ACC112 (cell line): ENCODE measurements around the gene CAMTA1.

Experiments used
- H2AFZ ChIP-seq: fragments of 200-600 bp; sonication (generic); one replicate; pipeline ENCODE4 v1.6.0; 2017; ENCODE audit warnings: antibody characterized with exemption, low read length; ENCODE audit not compliant: unreplicated experiment
- H3K27ac ChIP-seq: fragments of 200-600 bp; sonication (generic); 2 replicates; pipeline ENCODE4 v1.5.1; 2014; ENCODE audit warnings: low read depth, mild to moderate bottlenecking, antibody characterized with exemption, low read length, moderate library complexity
- H3K27me3 ChIP-seq: fragments of 200-600 bp; sonication (generic); 2 replicates; pipeline ENCODE4 v1.6.1; 2014; ENCODE audit warnings: mild to moderate bottlenecking, antibody characterized with exemption, low read length, moderate library complexity, mixed read lengths; ENCODE audit not compliant: insufficient read depth
- H3K36me3 ChIP-seq: fragments of 200-600 bp; sonication (generic); 2 replicates; pipeline ENCODE4 v1.6.1; 2016; ENCODE audit warnings: mild to moderate bottlenecking, antibody characterized with exemption, low read length, moderate library complexity, mixed read lengths; ENCODE audit not compliant: insufficient read depth
- H3K4me1 ChIP-seq: fragments of 200-600 bp; sonication (generic); one replicate; pipeline ENCODE4 v1.6.1; 2016; ENCODE audit warnings: low read length, mixed read lengths; ENCODE audit not compliant: insufficient read depth, unreplicated experiment, control insufficient read depth
- H3K4me3 ChIP-seq: fragments of 200-600 bp; sonication (generic); 2 replicates; pipeline ENCODE4 v1.5.1; 2014; ENCODE audit warnings: mild to moderate bottlenecking, low read depth, low read length
- H3K79me2 ChIP-seq: fragments of 200-600 bp; sonication (generic); one replicate; pipeline ENCODE4 v1.6.0; 2016; ENCODE audit warnings: low read length; ENCODE audit not compliant: control insufficient read depth, unreplicated experiment, insufficient read depth

The CAMTA1 gene

DNA sequence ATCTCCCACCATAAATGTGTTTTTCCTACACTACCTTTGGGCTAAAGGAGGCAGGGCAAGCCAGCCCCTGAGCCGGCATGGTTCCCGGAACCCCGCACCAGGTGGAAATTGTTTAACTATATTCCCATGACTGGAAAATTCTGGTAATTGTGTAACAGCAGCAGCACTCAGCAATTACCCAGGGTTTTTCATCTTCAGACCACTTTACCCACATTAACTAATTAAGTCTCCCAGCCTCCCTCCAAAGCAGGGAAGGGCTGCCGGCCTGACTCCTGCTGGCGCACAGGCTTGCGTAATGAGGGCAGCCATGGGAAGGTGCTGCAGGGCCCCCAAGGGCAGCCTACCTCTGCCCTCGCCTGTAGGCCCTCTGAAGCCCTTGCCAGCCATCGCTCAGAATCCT, 845.1 kb downstream of the CAMTA1 start:
- Histone ChIP-seq H3K27me3 (peaks cover 86% of the 10 kb centered on the region), H3K27ac (no peak overlapping the region), H3K4me3 (no peak overlapping the region), H3K36me3 (no peaks in the 10 kb centered on the region), H3K79me2 (no peaks in the 10 kb centered on the region), H3K4me1 (no peaks in the 10 kb centered on the region), H2AFZ (no peak overlapping the region)

DNA sequence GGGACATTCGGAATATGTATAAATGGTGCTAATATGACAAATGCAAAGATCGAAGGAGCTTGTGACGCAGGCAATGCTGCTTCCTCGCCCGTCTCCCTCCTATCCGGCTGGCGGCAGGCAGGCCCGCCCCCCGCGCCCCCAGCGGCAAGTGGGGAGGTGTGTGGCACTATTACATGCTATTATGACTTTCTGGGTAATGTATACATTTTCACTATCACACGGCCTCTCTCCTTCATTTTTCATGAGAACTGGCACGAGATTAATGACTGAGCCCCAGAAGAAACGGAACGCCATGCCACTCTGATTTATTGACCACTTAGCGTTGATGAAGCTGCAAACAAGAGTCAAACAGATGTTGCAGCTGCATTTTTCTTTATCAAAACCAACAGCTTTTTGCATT, 846.9 kb downstream of the CAMTA1 start:
- no peak overlapping the region for H2AFZ ChIP-seq
- H3K36me3 ChIP-seq: no peaks in the 10 kb centered on the region
- H3K27ac ChIP-seq: no peak overlapping the region
- H3K4me3 ChIP-seq: no peak overlapping the region
- H3K4me1 ChIP-seq: no peaks in the 10 kb centered on the region
- no peaks in the 10 kb centered on the region for H3K79me2 ChIP-seq
- H3K27me3 ChIP-seq: peaks cover 68% of the 10 kb centered on the region

DNA sequence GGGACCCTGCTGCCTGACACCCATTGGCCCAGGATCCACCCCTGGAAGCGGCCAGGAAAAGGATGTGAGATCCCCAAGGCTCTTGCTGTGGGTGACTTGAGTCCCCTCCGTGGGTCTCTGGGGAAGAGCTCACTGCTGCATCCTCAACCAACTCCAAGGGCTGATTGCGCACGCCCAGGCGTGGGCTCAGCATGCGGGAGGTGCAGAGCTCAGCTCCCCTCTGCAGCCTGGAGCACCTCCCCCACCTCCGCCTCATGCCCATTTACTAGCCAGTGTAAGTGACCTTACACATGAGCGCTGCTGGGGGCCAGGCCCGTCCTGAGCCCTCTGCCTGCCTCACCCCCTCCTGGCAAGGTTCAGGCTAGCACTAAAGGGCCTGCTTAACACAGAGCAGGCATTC, 847.4 kb downstream of the CAMTA1 start:
- Histone ChIP-seq H3K27me3 (peaks cover 63% of the 10 kb centered on the region), H3K4me3 (no peak overlapping the region), H2AFZ (no peak overlapping the region), H3K27ac (no peak overlapping the region), H3K36me3 (no peaks in the 10 kb centered on the region), H3K79me2 (no peaks in the 10 kb centered on the region), H3K4me1 (no peaks in the 10 kb centered on the region)

DNA sequence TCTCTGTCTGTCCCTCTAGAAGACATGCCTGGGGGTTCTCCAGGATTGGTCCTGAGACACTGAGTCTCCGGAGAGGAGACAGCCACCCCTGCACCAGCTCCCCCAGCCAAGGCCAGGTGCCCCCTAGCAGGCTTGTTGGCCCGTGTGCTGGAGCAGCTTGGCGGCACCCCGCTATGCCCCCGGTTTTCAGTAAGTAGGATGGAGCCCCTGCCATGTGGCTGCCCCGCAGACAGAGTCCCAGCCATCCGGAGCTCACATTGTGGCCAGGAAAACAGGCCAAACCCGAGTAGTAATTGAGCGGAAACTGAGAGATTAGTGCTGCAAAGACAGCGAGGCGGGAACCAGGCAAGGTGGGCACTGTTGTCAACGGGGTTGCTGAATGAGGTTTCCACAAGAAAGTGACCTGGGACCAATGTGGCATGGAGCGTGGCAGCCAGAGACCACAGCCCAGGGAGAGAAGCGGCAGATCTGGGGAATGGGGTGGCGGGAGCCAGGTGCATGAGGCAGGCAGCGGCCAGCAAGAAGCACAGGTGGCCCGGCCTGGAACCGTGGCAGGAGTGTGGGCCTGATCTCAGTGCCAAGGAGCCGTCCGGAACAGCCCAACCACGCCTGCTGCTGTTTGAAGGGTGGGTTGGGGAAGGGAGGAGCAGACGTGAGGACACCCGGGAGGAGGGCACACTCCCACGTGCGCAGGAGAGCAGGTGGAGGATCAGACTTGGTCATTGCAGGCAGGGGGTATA, 848.4 kb downstream of the CAMTA1 start:
- H3K27ac ChIP-seq: no peak overlapping the region
- no peak overlapping the region for H3K4me3 ChIP-seq
- H3K27me3 ChIP-seq: peaks cover 53% of the 10 kb centered on the region
- H2AFZ ChIP-seq: no peak overlapping the region
- H3K79me2 ChIP-seq: no peaks in the 10 kb centered on the region
- no peaks in the 10 kb centered on the region for H3K36me3 ChIP-seq
- H3K4me1 ChIP-seq: no peaks in the 10 kb centered on the region

DNA sequence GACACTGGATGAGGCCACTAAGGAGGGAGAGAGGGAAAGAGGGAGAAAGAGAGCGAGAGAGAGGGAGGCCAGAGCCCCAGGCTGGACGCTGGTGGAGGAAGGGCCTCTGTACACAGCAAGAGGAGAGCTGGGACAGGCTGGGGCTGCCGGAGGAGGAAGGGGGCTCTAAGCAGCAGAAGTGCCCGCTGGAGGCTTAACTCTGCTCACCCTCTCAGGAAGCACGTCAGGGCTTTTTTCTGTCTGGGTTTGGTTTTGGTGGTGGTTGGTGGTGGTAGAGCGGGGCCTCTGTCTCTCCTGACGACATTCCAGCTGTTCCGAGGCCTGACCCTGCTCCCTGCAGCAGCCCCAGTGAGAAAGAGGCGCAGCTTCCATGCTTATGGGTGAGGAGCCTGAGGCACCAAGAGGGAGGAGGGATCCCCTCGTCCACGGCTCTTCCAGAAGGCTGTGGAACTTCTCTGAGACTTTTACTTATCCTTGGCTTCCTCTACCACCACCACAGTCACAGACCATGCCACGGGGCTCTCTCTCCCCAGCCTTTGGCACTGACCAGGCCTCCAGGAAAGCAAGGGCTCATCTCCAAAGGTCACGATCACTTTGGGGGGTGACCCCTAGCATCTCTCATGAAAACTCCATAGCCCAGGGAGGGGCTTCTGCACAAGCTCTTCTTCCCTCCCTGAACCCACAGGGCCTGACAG, 849.4 kb downstream of the CAMTA1 start:
- H3K4me3 ChIP-seq: no peak overlapping the region
- H3K4me1 ChIP-seq: no peaks in the 10 kb centered on the region
- no peak overlapping the region for H2AFZ ChIP-seq
- no peaks in the 10 kb centered on the region for H3K36me3 ChIP-seq
- no peaks in the 10 kb centered on the region for H3K79me2 ChIP-seq
- H3K27me3 ChIP-seq: peaks cover 44% of the 10 kb centered on the region
- H3K27ac ChIP-seq: no peak overlapping the region

DNA sequence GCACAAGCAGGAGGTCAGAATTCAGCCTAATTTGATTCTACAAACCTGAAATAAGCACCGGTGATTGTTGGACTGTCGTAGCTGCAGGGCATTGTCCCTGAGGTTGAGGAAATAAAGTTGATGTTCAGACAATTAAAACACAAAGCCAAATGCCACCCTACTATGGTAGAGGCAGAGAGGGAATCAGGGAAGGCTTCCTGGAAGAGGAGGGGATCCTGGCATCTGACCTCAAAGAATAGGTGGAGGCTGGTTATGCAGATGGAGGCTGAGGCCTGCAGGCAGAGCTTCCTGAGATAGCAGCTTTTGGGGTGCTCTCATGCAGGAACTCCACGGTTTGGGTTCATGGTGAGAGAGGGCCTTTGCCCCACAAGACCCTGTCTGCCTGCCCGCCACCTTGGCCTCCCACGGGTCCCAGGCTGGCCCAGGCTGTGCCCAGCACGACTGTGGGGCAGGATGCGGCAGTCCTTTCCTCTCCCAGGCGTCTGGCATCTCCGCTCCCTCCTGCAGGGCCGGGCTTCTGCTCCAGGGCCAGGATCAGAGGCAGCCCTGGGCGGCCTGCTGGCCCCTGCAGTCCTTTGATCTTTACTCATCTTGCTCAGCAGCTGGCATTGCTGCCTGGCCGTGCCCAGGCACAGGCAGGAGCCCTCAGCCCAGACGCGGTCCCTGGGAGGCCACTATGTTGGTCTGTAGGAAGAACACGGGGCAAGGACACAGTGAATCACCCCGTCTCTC, 851.7 kb downstream of the CAMTA1 start:
- H3K4me1 ChIP-seq: no peaks in the 10 kb centered on the region
- peaks cover 21% of the 10 kb centered on the region for H3K27me3 ChIP-seq
- no peaks in the 10 kb centered on the region for H3K79me2 ChIP-seq
- no peak overlapping the region for H2AFZ ChIP-seq
- H3K4me3 ChIP-seq: no peak overlapping the region
- H3K36me3 ChIP-seq: no peaks in the 10 kb centered on the region
- no peak overlapping the region for H3K27ac ChIP-seq

DNA sequence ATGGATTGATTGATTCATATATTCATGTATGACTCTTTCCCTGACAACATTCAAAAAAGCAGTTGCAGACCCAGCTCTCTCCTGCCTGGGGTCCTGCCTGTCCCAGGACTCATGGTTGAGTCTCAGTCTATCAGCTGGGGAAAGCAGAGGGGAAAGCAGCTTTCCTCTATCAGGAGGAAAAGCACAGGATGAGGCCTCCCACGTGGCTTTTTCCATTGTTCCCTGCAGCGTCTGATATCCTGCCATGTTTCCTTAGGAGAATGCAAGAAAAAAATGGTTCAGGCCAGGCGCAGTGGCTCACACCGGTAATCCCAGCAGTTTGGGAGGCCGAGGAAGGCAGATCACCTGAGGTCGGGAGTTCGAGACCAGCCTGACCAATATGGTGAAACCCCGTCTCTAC, 852.8 kb downstream of the CAMTA1 start:
- H3K4me3 ChIP-seq: no peak overlapping the region
- H3K27ac ChIP-seq: no peak overlapping the region
- H3K4me1 ChIP-seq: no peaks in the 10 kb centered on the region
- no peaks in the 10 kb centered on the region for H3K36me3 ChIP-seq
- no peaks in the 10 kb centered on the region for H3K79me2 ChIP-seq
- H3K27me3 ChIP-seq: peaks cover 12% of the 10 kb centered on the region
- H2AFZ ChIP-seq: no peak overlapping the region

DNA sequence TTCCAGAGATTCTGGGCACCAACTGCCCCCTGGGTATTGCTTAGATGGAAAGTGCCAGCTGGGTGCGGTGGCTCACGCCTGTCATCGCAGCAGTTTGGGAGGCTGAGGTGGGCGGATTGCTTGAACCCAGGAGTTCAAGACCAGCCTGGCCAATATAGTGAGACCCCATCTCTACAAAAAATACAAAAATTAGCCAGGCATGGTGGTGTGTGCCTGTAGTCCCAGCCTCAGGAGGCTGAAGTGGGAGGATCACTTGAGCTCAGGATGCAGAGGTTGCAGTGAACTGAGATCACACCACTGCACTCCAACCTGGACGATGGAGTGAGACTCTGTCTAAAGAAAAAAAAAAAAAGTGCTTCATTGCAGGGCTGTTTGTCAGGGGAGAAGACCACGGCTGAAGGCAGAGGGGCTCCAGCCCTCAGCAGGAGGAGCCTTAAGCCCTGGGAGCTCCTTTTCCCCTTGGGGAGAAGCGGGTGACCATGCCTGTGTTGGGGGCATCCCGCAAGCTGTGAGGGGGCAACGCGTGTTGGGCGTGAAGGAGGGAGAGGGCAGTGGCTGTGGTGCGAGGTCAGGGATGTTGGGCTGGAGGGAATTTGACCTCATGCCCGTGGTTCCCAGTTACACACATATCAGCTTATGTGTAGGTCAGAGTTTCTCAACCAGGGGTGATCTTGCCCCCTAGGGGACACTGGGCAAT, 854.3 kb downstream of the CAMTA1 start:
- no peaks in the 10 kb centered on the region for H3K4me1 ChIP-seq
- H3K79me2 ChIP-seq: no peaks in the 10 kb centered on the region
- peaks cover 14% of the 10 kb centered on the region; the same call in 1 of the 2 replicates for H3K27me3 ChIP-seq
- H2AFZ ChIP-seq: no peak overlapping the region
- H3K4me3 ChIP-seq: no peak overlapping the region
- H3K36me3 ChIP-seq: no peaks in the 10 kb centered on the region
- H3K27ac ChIP-seq: no peak overlapping the region

DNA sequence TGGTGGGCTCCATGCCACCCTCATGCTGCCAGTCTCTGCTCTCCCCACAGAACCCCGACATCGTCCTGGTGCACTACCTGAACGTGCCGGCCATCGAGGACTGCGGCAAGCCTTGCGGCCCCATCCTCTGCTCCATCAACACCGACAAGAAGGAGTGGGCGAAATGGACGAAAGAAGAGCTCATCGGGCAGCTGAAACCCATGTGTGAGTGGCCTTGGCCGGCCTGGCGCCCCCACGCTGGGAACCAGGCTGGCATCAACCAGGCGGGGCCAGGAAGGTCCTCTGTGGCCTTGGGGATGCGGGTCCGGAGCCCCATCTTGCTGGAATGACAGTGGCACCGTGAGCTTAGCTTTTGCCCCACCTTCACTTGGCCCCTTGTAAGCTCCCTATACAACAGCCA, 855.1 kb downstream of the CAMTA1 start:
- H2AFZ ChIP-seq: no peak overlapping the region
- no peak overlapping the region for H3K4me3 ChIP-seq
- peaks cover 19% of the 10 kb centered on the region; the same call in 1 of the 2 replicates for H3K27me3 ChIP-seq
- H3K27ac ChIP-seq: no peak overlapping the region
- H3K4me1 ChIP-seq: no peaks in the 10 kb centered on the region
- no peaks in the 10 kb centered on the region for H3K36me3 ChIP-seq
- H3K79me2 ChIP-seq: no peaks in the 10 kb centered on the region

DNA sequence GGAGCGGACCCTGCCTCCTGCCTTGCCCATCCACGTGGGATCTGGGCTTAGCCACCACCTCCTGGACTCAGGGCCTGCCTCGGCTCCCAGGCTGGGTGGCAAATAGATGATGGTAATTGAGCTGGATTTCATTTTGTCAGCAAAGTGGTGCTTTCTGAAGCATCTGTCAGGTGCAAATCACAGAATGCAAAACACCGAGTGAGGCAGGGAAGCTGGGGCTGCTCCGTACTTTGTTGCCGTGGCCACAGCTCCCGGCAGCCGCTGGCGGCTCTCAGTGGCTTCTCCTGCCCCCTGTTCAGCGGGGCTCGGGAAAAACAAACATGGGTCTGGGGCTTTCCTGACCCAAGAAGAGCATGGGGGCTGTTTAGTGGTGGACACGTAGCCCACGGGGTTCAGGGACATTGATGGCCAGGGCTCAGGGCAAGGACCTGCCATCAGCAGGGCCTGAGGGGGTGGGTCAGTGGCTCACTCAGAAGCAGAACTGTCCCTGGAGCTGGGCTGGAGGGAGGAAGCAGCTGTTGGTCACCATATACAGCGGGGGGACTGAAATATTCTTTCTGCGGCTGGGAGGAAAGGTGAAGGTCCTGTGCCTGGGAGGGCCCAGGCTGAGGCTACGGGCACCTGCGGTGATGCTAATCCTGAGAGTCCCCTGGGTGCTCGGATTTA, 855.8 kb downstream of the CAMTA1 start:
- Histone ChIP-seq H3K27ac (no peak overlapping the region), H3K36me3 (no peaks in the 10 kb centered on the region), H3K79me2 (no peaks in the 10 kb centered on the region), H3K4me3 (no peak overlapping the region), H2AFZ (no peak overlapping the region), H3K27me3 (peaks cover 19% of the 10 kb centered on the region; the same call in 1 of the 2 replicates), H3K4me1 (no peaks in the 10 kb centered on the region)
